Measurements from ENCODE around the gene NUFIP2.
"Not testable (repeated sequence)": the region's sequence is repeated elsewhere in the genome, so short reads cannot be mapped to it uniquely, and the experiment has no call there.

Gene NUFIP2

GRCh38 chr17:29238133-29238850, 55.7 kb downstream of the NUFIP2 start:
- DNase-seq (ENCODE audit: low read depth), result peak; percentile 80

GRCh38 chr17:29237476-29238132, 56.3 kb downstream of the NUFIP2 start:
- DNase-seq (ENCODE audit: low read depth), result peak; percentile 85

GRCh38 chr17:29235904-29236303, 58.0 kb downstream of the NUFIP2 start:
- DNase-seq (ENCODE audit: low read depth), result no peak

GRCh38 chr17:29234972-29235371, 59.0 kb downstream of the NUFIP2 start:
- not testable (repeated sequence) for DNase-seq (ENCODE audit: low read depth)

GRCh38 chr17:29233301-29233700, 60.6 kb downstream of the NUFIP2 start:
- DNase-seq (ENCODE audit: low read depth), result no peak

GRCh38 chr17:29225396-29225795, 68.6 kb downstream of the NUFIP2 start:
- DNase-seq (ENCODE audit: low read depth), result peak; percentile 54

GRCh38 chr17:29221338-29221737, 72.6 kb downstream of the NUFIP2 start:
- DNase-seq (ENCODE audit: low read depth), result not testable (repeated sequence)

- DNase-seq (ENCODE audit: low read depth), result peak; percentile 70
Observed at GRCh38 chr17:29219378-29220047, 74.4 kb downstream of the NUFIP2 start.

- DNase-seq (ENCODE audit: low read depth), result no peak
Observed at GRCh38 chr17:29216856-29217255, 77.1 kb downstream of the NUFIP2 start.

- DNase-seq (ENCODE audit: low read depth), result no peak
Observed at GRCh38 chr17:29216181-29216580, 77.8 kb downstream of the NUFIP2 start.

- DNase-seq (ENCODE audit: low read depth), result peak; percentile 9
Observed at GRCh38 chr17:29215717-29216116, 78.2 kb downstream of the NUFIP2 start.

- no peak for DNase-seq (ENCODE audit: low read depth)
Observed at GRCh38 chr17:29215174-29215573, 78.8 kb downstream of the NUFIP2 start.

- DNase-seq (ENCODE audit: low read depth), result no peak
Observed at GRCh38 chr17:29214215-29215146, 79.5 kb downstream of the NUFIP2 start.

- DNase-seq (ENCODE audit: low read depth), result no peak
Observed at GRCh38 chr17:29212681-29213121, 81.2 kb downstream of the NUFIP2 start.

- no peak for DNase-seq (ENCODE audit: low read depth)
Observed at GRCh38 chr17:29212094-29212631, 81.8 kb downstream of the NUFIP2 start.

- DNase-seq (ENCODE audit: low read depth), result peak; percentile 60
Observed at GRCh38 chr17:29210879-29211278, 83.1 kb downstream of the NUFIP2 start.

- DNase-seq (ENCODE audit: low read depth), result no peak
Observed at GRCh38 chr17:29209073-29209472, 84.9 kb downstream of the NUFIP2 start.

GRCh38 chr17:29207975-29208374, 86.0 kb downstream of the NUFIP2 start:
- DNase-seq (ENCODE audit: low read depth), result no peak
